Measurements from ENCODE around the gene CACNG4. TPM values are rescaled to one million over a fixed set of nuclear protein-coding genes. Genes with fewer than 3 reads are reported as not detected.

Gene CACNG4
- total and polyA plus RNA-seq, 2 of the 4 experiments (the other 2 are of a cell fraction), result under 0.01 to 0.53 TPM

- no peaks in the 10 kb centered on the region for H3K27me3 ChIP-seq (ENCODE audit: control insufficient read depth, insufficient read depth, low read length)
- intact Hi-C loops (cut with micrococcal nuclease) (no loop called here), dilution Hi-C loops (cut with HindIII; ENCODE audit: low sequenced_read_pairs, unreplicated experiment) (no loop called here), in situ Hi-C loops (cut with MboI; ENCODE audit: low sequenced_read_pairs) (no loop called here)
- peaks cover 4% of the 10 kb centered on the region; the same call in 1 of the 2 replicates for H3K9me1 ChIP-seq (ENCODE audit: insufficient read depth, low read length)
- no peak overlapping the region for H4K8ac ChIP-seq (ENCODE audit: low read depth in 2 of 2, low read length in 2 of 2)
- H3K9ac ChIP-seq (ENCODE audit: low read depth, low read length), result no peak overlapping the region
- H2BK15ac ChIP-seq (ENCODE audit: low read depth, low read length), result no peak overlapping the region
- ATAC-seq (ENCODE audit: low read depth), result no peak
- POLR2A ChIA-PET (ENCODE audit: unreplicated experiment), result no interaction called here
- DNase-seq, result no peak
- H2BK120ac ChIP-seq (ENCODE audit: low read depth, low read length), result no peak overlapping the region
- TF ChIP-seq CHD1 (IDR thresholded peaks at IDR 0.05; ENCODE audit: low read depth, low read length) (no peak), BHLHE40 (IDR thresholded peaks at IDR 0.05; ENCODE audit: low read depth, low read length) (no peak), CEBPB (IDR thresholded peaks at IDR 0.05; ENCODE audit: low read depth, low read length) (no peak), CTCF (conservative IDR thresholded peaks at IDR 0.05; ENCODE audit: low read depth, low read length) (no peak), SMC3 (IDR thresholded peaks at IDR 0.05; ENCODE audit: low read depth, low read length) (no peak)
- H3K4me1 ChIP-seq (ENCODE audit: control insufficient read depth, insufficient read depth, low read length), result no peaks in the 10 kb centered on the region
- no peak overlapping the region for H3K56ac ChIP-seq (ENCODE audit: extremely low read depth, insufficient read depth, low read length)
- no peak overlapping the region for H4K5ac ChIP-seq (ENCODE audit: low read depth, low read length)
- H3K9me3 ChIP-seq (ENCODE audit: control insufficient read depth, insufficient read depth, low read length), result no peaks in the 10 kb centered on the region
- no peak overlapping the region for H3K27ac ChIP-seq (ENCODE audit: insufficient read depth, low read length)
- peaks cover 11 to 20% of the 10 kb centered on the region in 2 experiments; a peak in 2 of 4 replicates for H3K79me1 ChIP-seq (ENCODE audit: low read depth in 1 of 2, low read length in 2 of 2)
- CTCF ChIA-PET, result no interaction called here
- no peak overlapping the region for H2BK5ac ChIP-seq (ENCODE audit: low read depth, low read length, poor library complexity, severe bottlenecking)
- no peak overlapping the region for H2AK9ac ChIP-seq (replicated peaks; ENCODE audit: low read depth, low read length, poor library complexity)
- H3K4me2 ChIP-seq (ENCODE audit: low read depth, low read length), result no peak overlapping the region
- H2AFZ ChIP-seq (replicated peaks; ENCODE audit: low read length, poor library complexity), result no peak overlapping the region
- no peak overlapping the region for H2AK5ac ChIP-seq (ENCODE audit: low read depth, low read length)
- H2BK20ac ChIP-seq (ENCODE audit: low read depth, low read length), result no peak overlapping the region
- H3K4ac ChIP-seq (ENCODE audit: low read depth, low read length), result no peak overlapping the region
- no CpG with 5 or more reads among the region's 2 CpGs for WGBS, 2 experiments (ENCODE audit: extremely low coverage in 2 of 2, insufficient read length in 1 of 2)
- no peaks in the 10 kb centered on the region; the same call in 1 of the 2 replicates for H4K20me1 ChIP-seq (ENCODE audit: insufficient read depth, low read length)
- no peak overlapping the region for H3K14ac ChIP-seq (replicated peaks; ENCODE audit: low read depth, low read length)
- no peak overlapping the region for H3K4me3 ChIP-seq (ENCODE audit: insufficient read depth, low read depth, low read length)
- peaks cover 14% of the 10 kb centered on the region for H3K36me3 ChIP-seq (ENCODE audit: control insufficient read depth, insufficient read depth, low read length)
- H3K23ac ChIP-seq (ENCODE audit: low read depth, low read length), result no peak overlapping the region
- no peak overlapping the region for H3K18ac ChIP-seq (ENCODE audit: low read depth, low read length)
- H4K91ac ChIP-seq (ENCODE audit: insufficient read depth, low read depth, low read length), result no peak overlapping the region
- no TSS peak for BruUV-seq (replicated peaks)
Measured at GRCh38 chr17:67080804-67081203, 116.3 kb downstream of the CACNG4 start.

All from IMR-90 (cell line).